IPS DF 19.7 (cell line): ENCODE data around the gene CLEC16A.

Source experiments
- DNase-seq: peaks from one replicate; pipeline ENCODE4 v3.0.0-alpha.2; 2013; ENCODE audit warnings: low read depth, low spot score

The CLEC16A gene

DNA sequence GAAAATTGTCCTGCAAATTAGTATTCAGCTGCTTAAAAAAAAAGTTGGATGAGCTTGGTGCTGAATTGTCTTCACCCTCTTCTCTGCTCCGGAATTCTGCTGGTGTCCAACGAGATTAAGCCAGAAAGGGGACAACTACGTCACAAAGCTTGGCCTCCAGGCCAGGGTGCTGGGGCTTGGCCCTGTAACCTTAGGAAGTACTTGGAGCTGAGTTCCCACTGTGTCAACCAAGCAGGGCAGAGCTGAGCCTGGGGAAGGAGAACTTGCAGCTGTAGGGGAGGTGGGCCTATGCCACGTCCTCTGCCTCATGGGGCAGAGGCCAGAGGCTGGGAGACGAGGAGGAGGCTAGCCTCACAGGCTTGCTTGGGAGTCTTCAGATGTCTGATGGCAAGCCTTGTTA lies 71.2 kb downstream of the CLEC16A start:
- DNase-seq = no peak

DNA sequence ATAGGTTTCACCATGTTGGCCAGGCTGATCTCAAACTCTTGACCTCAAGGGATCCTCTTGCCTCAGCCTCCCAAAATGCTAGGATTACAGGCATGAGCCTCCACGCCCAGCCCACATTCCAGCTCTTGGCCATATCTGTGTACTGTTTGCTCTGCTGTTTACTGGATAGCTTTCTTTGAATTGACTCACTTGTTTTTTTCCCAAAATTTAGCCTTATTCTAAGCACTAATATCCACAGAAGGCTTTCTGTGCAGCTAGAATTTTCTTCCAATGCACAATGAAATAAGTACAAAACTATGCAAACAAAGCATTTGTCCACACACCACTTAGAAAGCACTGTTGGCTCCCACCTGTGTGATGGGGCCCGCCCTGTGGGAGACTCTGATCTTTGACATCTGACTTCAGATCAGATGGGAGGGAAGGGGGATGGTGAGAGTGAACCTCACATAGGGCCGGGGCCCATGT lies 72.2 kb downstream of the CLEC16A start:
- no peak for DNase-seq

DNA sequence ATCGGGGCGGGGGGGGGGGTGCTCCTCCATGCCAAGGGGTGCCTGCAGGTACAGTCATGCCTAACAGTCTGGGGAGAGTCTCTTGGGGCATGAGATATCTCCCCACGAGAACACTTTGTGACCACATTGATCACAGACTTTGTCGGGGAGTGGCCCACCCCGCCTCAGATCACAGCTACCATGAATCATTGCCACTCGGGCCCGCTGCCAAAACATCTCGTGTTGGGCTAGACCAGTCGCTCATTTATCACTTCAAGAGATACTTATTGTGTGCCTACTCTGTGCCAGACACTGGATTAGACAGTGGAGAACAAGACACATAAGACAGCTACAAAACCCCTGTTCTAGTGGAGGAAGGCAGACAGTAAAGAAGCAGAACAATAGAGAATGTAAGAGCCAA lies 72.6 kb downstream of the CLEC16A start:
- no peak for DNase-seq

DNA sequence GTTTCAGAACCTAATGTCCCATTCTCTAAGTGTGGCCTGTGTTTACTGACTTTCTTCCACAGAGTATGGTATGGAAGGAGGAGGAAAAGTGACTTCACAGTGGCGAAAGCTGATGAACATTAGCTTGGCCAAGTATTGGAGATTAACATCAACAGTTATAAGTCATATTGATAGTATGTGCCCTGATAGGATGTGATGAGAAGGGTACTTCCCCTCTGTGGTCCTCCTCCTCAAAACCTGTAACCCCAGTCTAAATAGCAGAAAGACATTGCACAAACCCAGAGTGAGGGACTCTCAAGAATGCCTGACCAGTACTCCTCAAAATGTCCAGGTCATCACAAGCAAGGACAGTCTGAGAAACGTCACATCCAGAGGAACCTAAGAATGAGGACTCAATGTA lies 73.1 kb downstream of the CLEC16A start:
- DNase-seq = no peak

DNA sequence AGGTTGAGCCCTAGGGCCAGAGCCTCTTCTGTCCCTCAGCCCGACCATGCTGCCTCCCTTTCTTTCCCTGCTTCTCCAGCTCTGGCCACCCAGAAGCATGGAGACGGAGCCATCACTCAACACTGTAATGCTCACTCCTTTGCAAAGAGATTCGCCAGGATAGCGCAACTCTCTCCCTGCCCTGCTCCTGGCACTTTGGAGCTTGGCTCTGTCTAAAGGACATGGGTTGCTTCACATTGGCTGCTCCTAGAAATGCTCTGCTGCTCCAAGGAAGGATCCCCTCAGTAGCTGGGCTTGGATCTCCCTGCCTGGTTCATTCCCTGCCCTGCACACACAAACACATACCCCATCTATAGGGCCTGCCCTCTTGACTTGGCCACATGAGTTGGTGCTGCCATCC lies 76.0 kb downstream of the CLEC16A start:
- DNase-seq = no peak

DNA sequence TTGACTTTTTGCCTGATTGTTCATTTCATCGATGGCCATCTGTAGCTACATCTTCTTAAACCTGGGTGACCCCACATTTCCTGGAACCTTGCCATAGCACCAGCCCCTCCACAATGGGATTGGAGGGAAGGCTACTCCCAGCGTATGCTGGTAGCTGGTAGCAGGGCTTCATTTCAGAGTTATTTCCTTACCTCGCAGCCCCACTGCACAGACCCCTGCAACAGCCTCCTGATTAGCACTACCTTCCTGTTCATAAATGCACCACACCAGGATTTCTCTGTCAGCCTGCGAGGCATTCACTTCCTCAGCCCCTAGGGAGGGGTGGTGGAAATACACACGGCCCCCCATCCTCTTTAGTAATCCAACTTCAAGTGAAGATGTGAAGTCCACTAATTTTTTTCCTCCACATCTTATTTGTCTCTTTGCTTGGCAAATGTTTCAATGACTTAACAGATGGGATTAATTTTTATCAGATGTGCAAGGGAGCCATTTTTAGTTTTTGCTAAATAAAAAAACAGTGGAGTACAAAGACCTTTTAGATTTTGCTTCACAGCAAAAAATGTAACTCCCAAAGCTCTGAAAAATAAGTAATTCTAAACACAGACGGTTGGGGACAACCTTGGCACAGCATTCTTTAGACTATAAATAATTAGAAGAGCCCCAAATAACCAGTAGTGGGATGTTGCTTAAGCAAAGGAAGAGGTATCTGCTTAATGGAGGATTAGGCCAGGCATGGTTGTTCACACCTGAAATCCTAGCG lies 76.6 kb downstream of the CLEC16A start:
- no peak for DNase-seq

DNA sequence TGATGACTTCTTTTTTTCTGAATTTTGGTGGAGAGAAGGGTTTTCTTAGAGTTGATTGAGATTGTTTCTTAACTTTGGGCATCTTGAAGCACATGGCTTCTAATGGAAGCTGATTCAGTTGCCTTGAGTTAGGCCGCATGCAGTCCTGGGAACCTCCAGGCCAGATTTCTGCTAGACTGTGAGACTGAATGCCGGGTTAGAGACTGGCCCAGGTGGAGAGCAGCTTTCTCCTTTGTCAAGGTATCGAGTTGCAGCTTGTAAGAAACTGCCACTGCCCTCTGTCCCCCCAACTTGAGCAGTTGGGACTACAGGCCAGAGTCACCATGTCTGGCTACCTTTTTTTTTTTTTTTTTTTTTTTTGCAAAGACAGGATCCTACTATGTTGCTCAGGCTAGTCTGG lies 77.6 kb downstream of the CLEC16A start:
- no peak for DNase-seq

DNA sequence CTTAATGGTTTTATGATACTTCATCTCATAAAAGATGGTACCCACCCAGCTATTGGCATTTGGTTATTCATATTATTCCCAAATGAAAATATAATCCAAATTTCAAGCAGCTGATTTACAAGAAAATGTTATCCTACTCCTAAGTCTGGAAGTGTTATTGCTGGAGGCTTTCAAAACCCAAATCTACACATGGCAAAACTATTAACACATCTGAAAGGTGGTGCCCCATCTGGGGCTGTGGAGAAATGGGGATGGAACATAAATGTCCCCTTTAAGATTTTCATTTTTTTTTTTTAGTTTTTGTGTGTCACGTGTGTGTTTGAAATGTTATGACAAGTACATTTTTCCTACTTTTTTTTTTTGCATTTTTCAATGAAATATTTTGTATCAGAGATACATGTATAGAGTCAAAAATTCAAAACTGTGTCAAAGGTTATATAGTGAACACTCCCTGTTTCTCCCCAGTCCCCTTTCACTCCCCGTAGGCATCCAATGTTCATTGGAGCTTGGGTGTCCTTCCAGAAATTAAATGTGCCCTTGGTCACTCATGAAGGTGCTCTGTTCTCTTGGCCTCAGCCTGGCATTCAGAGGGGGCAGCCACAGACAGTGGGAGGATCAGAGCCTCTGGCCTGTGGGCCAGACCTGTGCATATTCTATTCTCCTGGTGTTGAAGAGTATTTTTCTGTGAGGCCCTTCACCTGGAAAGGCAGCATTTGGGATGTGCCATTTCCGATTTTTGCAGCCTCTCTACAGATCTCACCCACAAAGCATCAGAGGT lies 79.1 kb downstream of the CLEC16A start:
- no peak for DNase-seq

DNA sequence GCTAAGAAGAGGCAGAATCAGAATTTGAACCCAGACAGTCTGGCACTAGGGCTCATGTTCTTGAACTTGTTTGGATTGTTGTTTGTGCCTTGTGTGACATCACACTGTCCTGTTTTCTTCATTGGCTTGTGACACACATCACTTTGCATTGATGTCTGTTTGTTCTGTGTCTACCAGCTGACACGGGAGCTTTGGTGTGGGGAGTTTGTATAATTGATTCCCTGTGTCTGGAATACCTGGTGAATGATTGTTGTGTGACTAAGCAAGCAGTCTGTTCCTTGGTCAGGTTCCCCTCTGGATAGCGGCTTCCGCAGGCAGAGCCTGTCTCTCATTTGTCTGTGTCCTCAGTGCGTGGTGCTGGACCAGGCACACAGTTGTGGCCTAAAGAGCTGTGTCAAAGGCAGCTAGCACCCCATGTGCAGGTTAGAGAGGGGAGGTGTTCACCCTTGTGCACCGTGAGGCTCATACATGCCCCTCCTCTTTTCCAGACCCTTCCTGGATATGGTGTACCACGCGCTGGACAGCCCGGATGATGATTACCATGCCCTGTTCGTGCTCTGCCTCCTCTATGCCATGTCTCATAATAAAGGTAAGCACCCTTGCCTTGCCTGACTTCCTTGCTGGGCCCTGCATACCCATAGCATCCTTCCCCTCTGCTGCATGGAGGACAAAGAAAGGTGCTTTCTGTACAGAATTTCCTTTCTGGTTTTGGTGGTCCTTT lies 80.1 kb downstream of the CLEC16A start:
- no peak for DNase-seq

DNA sequence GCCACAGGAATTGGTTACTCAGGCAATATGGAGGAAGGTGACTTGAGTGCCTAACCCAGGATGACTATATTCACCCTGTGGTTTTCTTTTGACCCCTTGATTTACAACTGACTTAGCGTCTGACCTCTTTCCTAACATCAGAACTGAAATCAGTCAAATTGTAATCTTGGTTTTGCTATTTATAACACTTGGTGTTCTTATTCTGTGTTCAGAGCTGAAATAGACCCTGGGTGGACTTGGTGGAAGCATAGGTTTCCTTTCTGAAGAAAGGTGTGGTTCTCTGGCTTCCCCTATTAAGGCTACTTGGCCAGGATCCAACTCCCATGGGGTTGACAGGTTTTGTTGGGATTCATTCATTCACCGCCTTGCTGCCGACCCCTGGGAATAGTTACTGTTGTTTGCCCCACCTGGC lies 80.8 kb downstream of the CLEC16A start:
- DNase-seq = no peak

DNA sequence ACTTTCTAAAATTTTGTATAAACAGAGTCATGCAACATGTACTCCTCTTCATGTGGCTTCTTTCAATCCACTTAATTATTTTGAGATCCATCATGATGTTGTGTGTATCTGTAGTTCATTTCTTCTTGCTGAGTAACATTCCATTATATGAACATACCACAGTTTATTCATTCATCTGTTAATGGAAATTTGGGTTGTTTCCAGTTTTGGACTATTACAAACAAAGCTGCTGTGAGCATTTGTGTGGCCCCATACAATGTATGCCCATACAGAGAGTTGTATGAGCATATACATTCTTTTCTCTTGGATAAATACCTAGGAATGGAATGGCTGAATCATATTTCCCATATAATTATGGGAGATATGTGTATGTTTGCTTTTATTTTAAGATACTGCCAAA lies 85.6 kb downstream of the CLEC16A start:
- no peak for DNase-seq

DNA sequence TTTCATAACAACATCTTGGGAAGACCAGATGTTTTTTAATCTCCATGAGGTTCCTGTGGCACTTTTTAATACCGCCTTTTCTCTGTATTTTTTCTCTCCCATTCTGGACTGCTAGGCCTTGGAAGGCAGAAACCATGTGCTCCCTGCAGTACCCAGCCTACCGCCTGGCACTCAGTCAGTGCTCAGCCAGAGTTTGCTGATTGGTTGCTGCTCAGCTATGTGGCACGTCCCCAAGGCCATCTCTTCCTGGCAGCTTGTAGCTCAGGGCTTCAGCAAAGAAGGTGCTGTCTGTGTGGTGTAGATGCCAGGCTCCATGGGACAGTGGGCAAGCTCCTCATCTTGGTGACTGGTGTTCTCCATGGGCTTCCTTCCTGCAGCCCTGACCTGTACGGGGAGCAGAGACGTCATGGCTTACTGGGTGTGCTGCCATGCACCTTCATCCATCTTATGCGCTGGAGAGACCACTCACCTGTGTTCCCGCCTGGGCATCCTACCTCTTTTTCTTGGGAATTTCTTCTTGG lies 86.7 kb downstream of the CLEC16A start:
- no peak for DNase-seq

DNA sequence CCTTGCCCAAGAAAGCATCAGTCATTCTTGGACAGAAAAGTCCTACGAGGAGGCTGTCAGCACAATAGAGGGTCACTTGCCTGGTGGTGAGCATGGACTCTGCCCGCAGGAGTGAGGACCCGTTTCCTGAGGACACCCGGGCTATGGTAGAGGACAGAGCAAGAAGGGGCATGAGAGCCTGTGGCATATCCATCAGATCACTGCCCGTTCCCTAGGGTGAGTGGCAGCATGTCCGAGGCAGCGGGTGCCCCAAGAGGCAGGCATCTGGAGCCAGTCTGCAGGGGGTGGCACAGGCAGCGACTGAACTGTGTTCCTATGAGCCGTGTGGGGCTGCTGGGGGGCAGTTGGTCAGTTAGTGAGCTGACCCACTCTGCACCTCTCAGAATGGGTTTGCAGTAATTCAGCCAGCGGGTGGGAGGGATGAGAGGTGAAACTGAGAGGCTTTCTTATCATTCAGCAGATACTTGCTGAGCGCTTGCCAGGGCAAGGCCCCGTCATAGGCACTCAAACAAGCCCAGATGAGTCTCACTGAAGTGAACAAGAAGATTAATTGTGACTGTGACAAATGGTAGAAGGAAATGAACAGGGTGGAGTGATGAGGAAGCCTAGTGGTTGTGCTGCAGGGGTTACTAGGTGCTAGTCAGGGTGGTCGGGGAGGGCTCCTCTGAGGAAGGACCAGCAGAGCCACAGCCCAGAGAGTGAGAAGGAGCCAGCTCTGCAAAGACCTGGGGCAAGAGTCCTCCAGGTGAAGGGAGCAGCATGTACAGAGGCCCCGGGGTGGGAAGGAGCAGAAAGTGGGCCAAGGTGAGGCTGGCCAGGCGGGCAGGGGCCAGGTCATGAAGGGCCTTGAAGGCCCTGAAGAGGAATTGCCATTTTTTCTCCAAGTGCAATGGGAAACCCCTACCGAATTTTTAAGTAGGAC lies 87.9 kb downstream of the CLEC16A start:
- DNase-seq = no peak

DNA sequence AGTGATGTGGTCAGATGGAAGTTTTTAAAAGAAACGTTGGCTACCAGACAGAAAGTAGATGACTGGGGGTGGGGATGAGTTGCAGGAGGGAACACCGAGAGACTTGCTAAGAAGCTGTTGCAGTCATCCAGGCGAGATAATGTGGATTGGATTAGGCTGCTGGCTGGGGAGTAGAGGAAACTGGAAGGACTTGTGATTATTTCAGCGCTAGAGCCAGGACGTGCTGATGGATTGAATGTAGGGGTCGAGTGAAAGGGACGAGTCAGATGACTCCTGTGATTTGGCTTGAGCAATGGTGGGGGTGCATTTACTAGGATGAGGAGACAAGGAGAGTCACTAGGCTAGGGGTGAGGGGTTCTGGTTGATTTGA lies 88.5 kb downstream of the CLEC16A start:
- no peak for DNase-seq

DNA sequence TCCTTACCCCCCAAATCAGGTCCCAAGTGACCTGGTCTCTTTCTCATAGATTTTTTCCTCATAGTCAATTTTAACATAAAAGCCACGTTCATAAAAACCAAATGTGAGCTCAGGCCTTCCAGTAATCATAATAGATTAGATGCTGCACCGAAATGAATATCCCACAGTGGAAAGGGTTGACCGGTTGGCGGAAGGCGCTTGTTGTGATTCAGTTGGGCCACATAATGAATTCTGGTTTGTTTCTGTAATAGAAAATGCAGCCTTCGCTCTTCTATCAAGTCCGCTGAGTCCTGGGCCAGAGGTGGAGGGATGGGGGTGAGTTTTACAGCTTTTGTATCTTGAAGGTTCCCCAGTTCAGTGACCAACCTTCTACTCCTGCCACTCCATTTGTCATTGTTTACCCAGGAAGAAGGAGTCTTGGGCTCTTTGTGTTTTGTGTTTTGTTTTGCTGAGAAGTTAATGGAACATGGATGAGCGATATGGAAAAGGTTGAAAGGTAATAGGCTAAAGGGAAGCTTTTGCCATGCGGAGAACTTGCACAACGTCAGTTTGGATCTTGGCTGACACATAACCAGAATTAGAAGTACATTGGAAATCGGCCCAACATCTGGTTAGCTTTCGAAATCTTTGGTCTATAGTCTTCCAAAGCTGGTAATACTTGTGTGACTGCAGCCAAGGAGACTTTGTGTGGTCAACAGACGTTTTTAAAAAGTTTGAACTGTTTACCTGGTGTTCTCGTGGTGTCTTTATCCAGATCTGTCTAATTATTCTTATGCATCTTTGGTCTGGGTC lies 89.5 kb downstream of the CLEC16A start:
- DNase-seq = no peak

DNA sequence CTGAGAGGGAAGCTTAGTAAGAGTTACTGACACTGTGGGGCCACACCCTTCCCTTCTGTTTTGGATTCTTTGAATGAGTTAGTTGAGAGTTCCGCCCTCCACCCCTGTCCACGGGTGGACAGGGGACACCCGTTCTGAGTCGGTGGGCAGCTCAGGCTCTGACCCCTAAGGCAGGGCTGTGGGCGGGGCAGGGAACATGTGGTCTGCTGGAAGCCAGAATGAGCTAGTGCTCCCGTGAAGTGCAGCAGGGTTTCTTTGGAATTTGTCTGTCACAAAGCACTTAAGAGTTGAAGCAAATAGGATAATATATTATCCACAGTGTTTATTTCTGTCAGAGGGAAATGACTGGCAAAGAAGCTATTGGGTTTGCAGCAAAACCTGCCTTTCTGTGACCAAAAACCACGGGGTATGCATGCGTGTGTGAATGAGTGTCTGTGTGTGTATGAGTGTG lies 90.1 kb downstream of the CLEC16A start:
- DNase-seq = no peak

DNA sequence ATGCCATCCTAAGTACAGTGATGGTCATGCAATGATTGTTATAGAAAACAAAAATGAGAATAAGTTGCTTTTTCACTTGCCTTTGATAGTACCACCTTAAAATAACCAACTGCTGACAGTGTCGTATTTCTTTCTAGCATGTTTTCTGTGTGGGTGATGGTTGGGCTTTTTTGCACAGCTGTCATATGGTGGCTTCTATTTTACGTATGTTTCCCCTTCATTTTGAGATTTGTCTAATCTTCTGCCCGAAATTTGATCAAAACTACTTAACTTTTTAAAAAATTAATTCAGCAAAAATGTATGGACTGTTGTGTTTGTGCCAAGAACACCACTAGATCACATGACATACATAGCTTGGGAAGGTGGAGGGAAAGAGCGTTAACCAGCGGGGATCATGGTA lies 90.7 kb downstream of the CLEC16A start:
- no peak for DNase-seq

DNA sequence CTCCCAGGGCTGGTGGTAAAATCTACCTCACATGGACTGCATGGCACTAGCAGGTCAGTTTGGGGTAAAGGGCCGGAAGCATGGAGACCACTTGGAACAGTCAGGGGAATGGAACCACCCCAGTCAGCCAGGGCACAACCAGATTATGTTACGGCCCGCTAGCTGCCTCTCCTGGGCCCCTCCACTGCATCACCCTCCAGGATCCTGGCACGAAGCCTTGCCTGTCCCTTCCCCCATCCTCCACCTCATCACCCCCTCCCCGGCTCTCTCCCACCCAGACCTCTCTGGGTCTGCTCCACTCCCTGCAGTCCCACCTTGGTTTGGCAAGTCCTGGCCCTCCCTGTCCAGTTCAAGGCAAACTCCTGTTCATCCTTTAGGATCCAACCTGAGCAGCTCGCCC lies 91.7 kb downstream of the CLEC16A start:
- DNase-seq = no peak

DNA sequence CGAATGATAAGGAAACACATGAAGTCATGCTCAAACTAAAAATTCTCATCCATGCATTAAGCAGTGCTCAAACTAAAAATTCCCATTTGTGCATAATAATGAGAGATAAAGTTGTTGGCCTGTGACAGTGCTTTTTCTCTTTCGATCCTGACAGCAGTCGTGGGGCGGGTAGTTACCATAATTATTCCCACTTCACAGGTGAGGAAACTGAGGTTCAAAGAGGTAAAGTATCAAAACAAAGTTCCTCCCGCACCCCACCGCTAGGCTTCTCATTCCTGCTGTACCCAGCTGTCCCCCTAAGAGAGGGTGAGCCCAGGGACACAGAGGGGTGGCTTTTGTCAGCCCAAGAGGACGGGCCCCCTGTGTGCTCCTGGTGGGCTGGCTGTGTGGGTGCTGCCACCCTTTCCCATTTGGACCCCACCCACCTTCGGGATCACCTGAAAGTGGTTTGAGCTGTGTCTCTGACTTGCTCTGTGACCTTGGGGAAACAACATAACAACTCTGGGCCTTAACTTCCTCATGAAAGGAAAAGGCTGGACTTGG lies 92.6 kb downstream of the CLEC16A start:
- no peak for DNase-seq

DNA sequence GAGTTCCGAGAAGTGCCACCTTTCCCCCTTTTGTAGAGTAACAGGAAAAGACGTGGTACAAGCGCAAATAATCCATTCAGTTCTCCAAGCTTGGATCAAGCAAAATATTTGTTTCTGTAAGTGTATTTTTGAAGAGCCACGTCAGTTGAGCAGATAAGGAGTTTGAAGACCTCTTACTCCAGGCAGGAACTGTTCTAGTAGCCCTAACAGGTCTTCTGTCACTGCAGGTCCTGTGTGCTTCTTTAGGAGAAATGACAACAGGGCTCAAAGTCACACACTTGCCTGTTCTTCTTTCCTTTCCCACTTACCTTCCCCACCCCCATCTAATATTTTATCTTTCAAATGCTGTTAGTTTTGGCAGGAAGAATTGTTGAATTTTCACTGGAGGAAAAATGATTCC lies 93.9 kb downstream of the CLEC16A start:
- no peak for DNase-seq
